Activated naive CD8-positive, alpha-beta T cell treated with anti-CD3 and anti-CD28 coated beads for 36 hours (primary cell): ENCODE data around the gene ADAMTS17. TPM values are rescaled to one million over a fixed set of nuclear protein-coding genes. Genes with fewer than 3 reads are reported as not detected.

Source experiments
- DNase-seq: peaks from one replicate; pipeline ENCODE4 v3.0.0; 2021
- H3K27ac Mint-ChIP-seq: one replicate; pipeline ENCODE4 v1.8.0; 2022; ENCODE audit warnings: mild to moderate bottlenecking, moderate library complexity, mixed read lengths
- H3K27me3 Mint-ChIP-seq: one replicate; pipeline ENCODE4 v1.8.0; 2022; ENCODE audit warnings: mild to moderate bottlenecking, mixed read lengths
- H3K36me3 Mint-ChIP-seq: one replicate; pipeline ENCODE4 v1.8.0; 2021; ENCODE audit warnings: mild to moderate bottlenecking, mixed read lengths
- H3K4me1 Mint-ChIP-seq: one replicate; pipeline ENCODE4 v1.8.0; 2021; ENCODE audit warnings: mixed read lengths
- H3K4me3 Mint-ChIP-seq: one replicate; pipeline ENCODE4 v1.8.0; 2022; ENCODE audit warnings: mild to moderate bottlenecking, moderate library complexity, mixed read lengths
- H3K9me3 Mint-ChIP-seq: one replicate; pipeline ENCODE4 v1.8.0; 2022; ENCODE audit warnings: mixed read lengths
- total RNA-seq, 2 experiments: library from RNA; stranded (reverse); gene quantifications; one replicate each; pipeline ENCODE4 v1.2.3, GENCODE V29; 2021

ADAMTS17 gene
- total RNA-seq, 2 experiments from 2014 or later = 2.5 to 3.6 TPM

- no peak overlapping the region for H3K4me3 Mint-ChIP-seq
- H3K4me1 Mint-ChIP-seq = peaks cover 20% of the 10 kb centered on the region
- no peaks in the 10 kb centered on the region for H3K27me3 Mint-ChIP-seq
- peaks cover 2% of the 10 kb centered on the region for H3K9me3 Mint-ChIP-seq
- H3K36me3 Mint-ChIP-seq = peaks cover 2% of the 10 kb centered on the region
- no peak for DNase-seq
- no peak overlapping the region for H3K27ac Mint-ChIP-seq
Measured at GRCh38 chr15:100204211-100204610, 137.6 kb downstream of the ADAMTS17 start.

GRCh38 chr15:100202309-100202960 is 139.3 kb downstream of the ADAMTS17 start:
- no peaks in the 10 kb centered on the region for H3K27me3 Mint-ChIP-seq
- H3K4me1 Mint-ChIP-seq = peaks cover 20% of the 10 kb centered on the region
- peak; percentile 9 for DNase-seq
- peaks cover 2% of the 10 kb centered on the region for H3K9me3 Mint-ChIP-seq
- no peak overlapping the region for H3K4me3 Mint-ChIP-seq
- H3K36me3 Mint-ChIP-seq = peaks cover 2% of the 10 kb centered on the region
- peak overlapping the region; percentile 74 for H3K27ac Mint-ChIP-seq

GRCh38 chr15:100201376-100202280 is 140.1 kb downstream of the ADAMTS17 start:
- Mint-ChIP-seq H3K36me3 (peaks cover 2% of the 10 kb centered on the region), H3K4me1 (peaks cover 20% of the 10 kb centered on the region), H3K9me3 (peaks cover 2% of the 10 kb centered on the region), H3K27ac (peak overlapping the region; percentile 74), H3K4me3 (no peak overlapping the region), H3K27me3 (no peaks in the 10 kb centered on the region)
- DNase-seq = peak; percentile 49

- Mint-ChIP-seq H3K36me3 (peaks cover 2% of the 10 kb centered on the region), H3K4me3 (no peak overlapping the region), H3K27ac (no peak overlapping the region), H3K4me1 (peaks cover 20% of the 10 kb centered on the region), H3K27me3 (no peaks in the 10 kb centered on the region), H3K9me3 (peaks cover 2% of the 10 kb centered on the region)
- DNase-seq = no peak
Measured at GRCh38 chr15:100200287-100200880, 141.4 kb downstream of the ADAMTS17 start.

- Mint-ChIP-seq H3K27me3 (no peaks in the 10 kb centered on the region), H3K9me3 (peaks cover 2% of the 10 kb centered on the region), H3K4me3 (no peak overlapping the region), H3K36me3 (peaks cover 2% of the 10 kb centered on the region), H3K4me1 (peaks cover 20% of the 10 kb centered on the region), H3K27ac (no peak overlapping the region)
- DNase-seq = no peak
Measured at GRCh38 chr15:100199711-100200286, 142.0 kb downstream of the ADAMTS17 start.

GRCh38 chr15:100198442-100198841 is 143.3 kb downstream of the ADAMTS17 start:
- Mint-ChIP-seq H3K4me3 (no peak overlapping the region), H3K9me3 (peaks cover 2% of the 10 kb centered on the region), H3K36me3 (no peaks in the 10 kb centered on the region), H3K4me1 (peaks cover 20% of the 10 kb centered on the region), H3K27me3 (no peaks in the 10 kb centered on the region), H3K27ac (no peak overlapping the region)
- no peak for DNase-seq

- peaks cover 6% of the 10 kb centered on the region for H3K4me1 Mint-ChIP-seq
- H3K9me3 Mint-ChIP-seq = peaks cover 2% of the 10 kb centered on the region
- no peak overlapping the region for H3K27ac Mint-ChIP-seq
- no peaks in the 10 kb centered on the region for H3K27me3 Mint-ChIP-seq
- no peak for DNase-seq
- H3K36me3 Mint-ChIP-seq = no peaks in the 10 kb centered on the region
- H3K4me3 Mint-ChIP-seq = no peak overlapping the region
Measured at GRCh38 chr15:100196326-100197058, 145.3 kb downstream of the ADAMTS17 start.

GRCh38 chr15:100194996-100195395 is 146.8 kb downstream of the ADAMTS17 start:
- Mint-ChIP-seq H3K27me3 (no peaks in the 10 kb centered on the region), H3K36me3 (no peaks in the 10 kb centered on the region), H3K27ac (no peak overlapping the region), H3K4me1 (no peaks in the 10 kb centered on the region), H3K4me3 (no peak overlapping the region), H3K9me3 (no peaks in the 10 kb centered on the region)
- no peak for DNase-seq

- Mint-ChIP-seq H3K4me1 (no peaks in the 10 kb centered on the region), H3K36me3 (no peaks in the 10 kb centered on the region), H3K27me3 (no peaks in the 10 kb centered on the region), H3K9me3 (no peaks in the 10 kb centered on the region), H3K4me3 (no peak overlapping the region), H3K27ac (no peak overlapping the region)
- no peak for DNase-seq
Measured at GRCh38 chr15:100193277-100193860, 148.4 kb downstream of the ADAMTS17 start.

GRCh38 chr15:100192097-100193080 is 149.4 kb downstream of the ADAMTS17 start:
- no peaks in the 10 kb centered on the region for H3K27me3 Mint-ChIP-seq
- no peak overlapping the region for H3K27ac Mint-ChIP-seq
- H3K4me1 Mint-ChIP-seq = no peaks in the 10 kb centered on the region
- H3K36me3 Mint-ChIP-seq = no peaks in the 10 kb centered on the region
- no peaks in the 10 kb centered on the region for H3K9me3 Mint-ChIP-seq
- no peak overlapping the region for H3K4me3 Mint-ChIP-seq
- DNase-seq = no peak

GRCh38 chr15:100191161-100191560 is 150.6 kb downstream of the ADAMTS17 start:
- no peaks in the 10 kb centered on the region for H3K9me3 Mint-ChIP-seq
- H3K36me3 Mint-ChIP-seq = no peaks in the 10 kb centered on the region
- no peak overlapping the region for H3K4me3 Mint-ChIP-seq
- no peaks in the 10 kb centered on the region for H3K4me1 Mint-ChIP-seq
- H3K27me3 Mint-ChIP-seq = no peaks in the 10 kb centered on the region
- DNase-seq = no peak
- no peak overlapping the region for H3K27ac Mint-ChIP-seq

- Mint-ChIP-seq H3K4me1 (no peaks in the 10 kb centered on the region), H3K4me3 (no peak overlapping the region), H3K27me3 (no peaks in the 10 kb centered on the region), H3K9me3 (no peaks in the 10 kb centered on the region), H3K27ac (no peak overlapping the region), H3K36me3 (no peaks in the 10 kb centered on the region)
- DNase-seq = no peak
Measured at GRCh38 chr15:100190675-100191074, 151.1 kb downstream of the ADAMTS17 start.

- no peak overlapping the region for H3K27ac Mint-ChIP-seq
- H3K36me3 Mint-ChIP-seq = no peaks in the 10 kb centered on the region
Measured at GRCh38 chr15:100189849-100190248, 151.9 kb downstream of the ADAMTS17 start.

More at GRCh38 chr15:100189849-100190248, 151.9 kb downstream of the ADAMTS17 start:
- Mint-ChIP-seq H3K4me3 (no peak overlapping the region), H3K27me3 (no peaks in the 10 kb centered on the region), H3K9me3 (no peaks in the 10 kb centered on the region), H3K4me1 (no peaks in the 10 kb centered on the region)
- no peak for DNase-seq
